Caco-2 (cell line): ENCODE data around the gene IPMK. TPM values are rescaled to one million over a fixed set of nuclear protein-coding genes. Genes with fewer than 3 reads are reported as not detected.
A peak's percentile ranks its signal among the peaks of the same experiment; 100 is the strongest.

ENCODE experiments used
- BruUV-seq: library from RNA; stranded (reverse); fragments of 400-500 nt; replicated peaks from 2 replicates; lab custom pipeline; 2021; lab: Mats Ljungman, UMichigan
- CTCF ChIA-PET: fragments of 300-600 bp; sonication (Branson Sonifier 250); formaldehyde crosslinking; loops from one replicate; lab custom pipeline; 2022; ENCODE audit warnings: antibody characterized with exemption; lab: Charles Lee
- POLR2A ChIA-PET: fragments of 300-600 bp; sonication (Branson Sonifier 250); formaldehyde crosslinking; loops from one replicate; lab custom pipeline; 2022; ENCODE audit warnings: antibody characterized with exemption; lab: Charles Lee
- DNase-seq, 2 experiments: peaks; one replicate each; pipeline versions ENCODE4 v3.0.0 to v3.0.0-alpha.2; 2020 to 2022
- H3K27me3 ChIP-seq: replicated peaks from 2 replicates; pipeline ENCODE4 v1.6.0; 2011; ENCODE audit warnings: low read length; ENCODE audit not compliant: control insufficient read depth, insufficient read depth
- H3K36me3 ChIP-seq: 2 replicates; pipeline ENCODE4 v1.5.1; 2011; ENCODE audit warnings: low read length; ENCODE audit not compliant: control insufficient read depth, insufficient read depth
- H3K4me1 ChIP-seq: fragments of 250-450 bp; sonication (Bioruptor Pico); 2 replicates; pipeline ENCODE4 v1.5.1; 2020; ENCODE audit warnings: mild to moderate bottlenecking
- H3K4me3 ChIP-seq: 2 replicates; pipeline ENCODE4 v1.5.1; 2011; ENCODE audit warnings: low read depth, mild to moderate bottlenecking, control low read depth, low read length
- H3K9me3 ChIP-seq: fragments of 250-450 bp; sonication (Bioruptor Pico); 2 replicates; pipeline ENCODE4 v1.5.1; 2020; ENCODE audit warnings: mild to moderate bottlenecking, moderate library complexity
- H3K27ac Mint-ChIP-seq: one replicate; pipeline ENCODE4 v1.8.0; 2022; ENCODE audit warnings: mixed read lengths; ENCODE audit not compliant: unreplicated experiment
- H3K27me3 Mint-ChIP-seq: one replicate; pipeline ENCODE4 v1.8.0; 2022; ENCODE audit warnings: mixed read lengths; ENCODE audit not compliant: insufficient read depth, unreplicated experiment
- H3K36me3 Mint-ChIP-seq: one replicate; pipeline ENCODE4 v1.8.0; 2022; ENCODE audit warnings: mild to moderate bottlenecking, mixed read lengths; ENCODE audit not compliant: insufficient read depth, unreplicated experiment
- H3K4me1 Mint-ChIP-seq: one replicate; pipeline ENCODE4 v1.8.0; 2022; ENCODE audit warnings: low read depth, mixed read lengths; ENCODE audit not compliant: unreplicated experiment
- H3K4me3 Mint-ChIP-seq: one replicate; pipeline ENCODE4 v1.8.0; 2022; ENCODE audit warnings: mild to moderate bottlenecking, moderate library complexity, mixed read lengths; ENCODE audit not compliant: unreplicated experiment
- H3K9me3 Mint-ChIP-seq: one replicate; pipeline ENCODE4 v1.8.0; 2022; ENCODE audit warnings: mixed read lengths; ENCODE audit not compliant: unreplicated experiment
- intact Hi-C: fragments of 100-400 bp; cut with micrococcal nuclease; formaldehyde crosslinking; loops from one replicate; pipeline ENCODE4 v1.10.0; 2022; ENCODE audit not compliant: unreplicated experiment
- total RNA-seq: library from RNA; stranded (reverse); gene quantifications from 2 replicates; pipeline ENCODE4 v1.2.3, GENCODE V29; 2022
- TF ChIP-seq, protein P1 (sequence below), 2 experiments: fragments of 200-600 bp in 1 of 2; IDR thresholded peaks; 1 replicate in 1 of 2; 2 replicates in 1 of 2; pipeline versions ENCODE4 v1.5.1 to v1.8.0; 2011 to 2022; ENCODE audit warnings: antibody characterized with exemption in 1 of 2, control low read depth in 1 of 2, inconsistent platforms in 1 of 2, low read depth in 1 of 2, low read length in 1 of 2, mild to moderate bottlenecking in 1 of 2, moderate library complexity in 1 of 2; ENCODE audit not compliant: insufficient read depth in 1 of 2, severe bottlenecking in 1 of 2, unreplicated experiment in 1 of 2

The IPMK gene
- total RNA-seq, 1 experiment from 2014 or later, result 18.3 TPM

DNA sequence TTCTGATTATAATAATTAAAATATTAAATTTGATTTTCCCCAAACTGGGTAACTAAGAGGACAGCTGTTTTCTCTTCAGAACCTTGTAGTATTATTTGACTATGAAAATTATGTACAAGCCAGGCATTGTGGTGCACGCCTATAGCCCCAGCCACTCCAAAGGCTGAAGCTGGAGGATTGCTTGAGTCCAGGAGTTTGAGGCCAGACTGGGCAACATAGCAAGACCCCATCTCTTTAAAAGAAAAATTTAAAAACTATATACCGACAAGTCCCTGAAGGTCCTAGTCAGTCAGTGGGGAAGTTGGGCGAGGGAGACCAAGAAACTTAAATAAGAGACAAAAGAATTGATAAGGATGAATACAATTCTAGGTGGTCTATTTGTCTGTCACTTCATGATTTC lies 40.0 kb upstream of the IPMK start:
- TF ChIP-seq, protein P1, sequence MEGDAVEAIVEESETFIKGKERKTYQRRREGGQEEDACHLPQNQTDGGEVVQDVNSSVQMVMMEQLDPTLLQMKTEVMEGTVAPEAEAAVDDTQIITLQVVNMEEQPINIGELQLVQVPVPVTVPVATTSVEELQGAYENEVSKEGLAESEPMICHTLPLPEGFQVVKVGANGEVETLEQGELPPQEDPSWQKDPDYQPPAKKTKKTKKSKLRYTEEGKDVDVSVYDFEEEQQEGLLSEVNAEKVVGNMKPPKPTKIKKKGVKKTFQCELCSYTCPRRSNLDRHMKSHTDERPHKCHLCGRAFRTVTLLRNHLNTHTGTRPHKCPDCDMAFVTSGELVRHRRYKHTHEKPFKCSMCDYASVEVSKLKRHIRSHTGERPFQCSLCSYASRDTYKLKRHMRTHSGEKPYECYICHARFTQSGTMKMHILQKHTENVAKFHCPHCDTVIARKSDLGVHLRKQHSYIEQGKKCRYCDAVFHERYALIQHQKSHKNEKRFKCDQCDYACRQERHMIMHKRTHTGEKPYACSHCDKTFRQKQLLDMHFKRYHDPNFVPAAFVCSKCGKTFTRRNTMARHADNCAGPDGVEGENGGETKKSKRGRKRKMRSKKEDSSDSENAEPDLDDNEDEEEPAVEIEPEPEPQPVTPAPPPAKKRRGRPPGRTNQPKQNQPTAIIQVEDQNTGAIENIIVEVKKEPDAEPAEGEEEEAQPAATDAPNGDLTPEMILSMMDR (IDR thresholded peaks at IDR 0.05; ENCODE audit: insufficient read depth in 1 of 2, low read depth in 1 of 2, low read length in 1 of 2, severe bottlenecking in 1 of 2, unreplicated experiment in 1 of 2), result no peak
- no peaks in the 10 kb centered on the region for H3K9me3 ChIP-seq
- H3K9me3 Mint-ChIP-seq, result no peaks in the 10 kb centered on the region
- H3K4me3 Mint-ChIP-seq, result no peak overlapping the region
- no peaks in the 10 kb centered on the region for H3K27me3 ChIP-seq
- H3K4me3 ChIP-seq, result no peak overlapping the region
- H3K27ac Mint-ChIP-seq, result no peak overlapping the region
- POLR2A ChIA-PET, result no interaction called here
- BruUV-seq, result no TSS peak
- intact Hi-C loops, result no loop called here
- peaks cover 3% of the 10 kb centered on the region for H3K27me3 Mint-ChIP-seq
- DNase-seq, result no peak
- H3K4me1 Mint-ChIP-seq, result peaks cover 10% of the 10 kb centered on the region
- CTCF ChIA-PET, result no interaction called here
- H3K4me1 ChIP-seq, result peaks cover 13% of the 10 kb centered on the region; the same call in 1 of the 2 replicates
- H3K36me3 Mint-ChIP-seq, result no peaks in the 10 kb centered on the region
- H3K36me3 ChIP-seq, result no peaks in the 10 kb centered on the region

DNA sequence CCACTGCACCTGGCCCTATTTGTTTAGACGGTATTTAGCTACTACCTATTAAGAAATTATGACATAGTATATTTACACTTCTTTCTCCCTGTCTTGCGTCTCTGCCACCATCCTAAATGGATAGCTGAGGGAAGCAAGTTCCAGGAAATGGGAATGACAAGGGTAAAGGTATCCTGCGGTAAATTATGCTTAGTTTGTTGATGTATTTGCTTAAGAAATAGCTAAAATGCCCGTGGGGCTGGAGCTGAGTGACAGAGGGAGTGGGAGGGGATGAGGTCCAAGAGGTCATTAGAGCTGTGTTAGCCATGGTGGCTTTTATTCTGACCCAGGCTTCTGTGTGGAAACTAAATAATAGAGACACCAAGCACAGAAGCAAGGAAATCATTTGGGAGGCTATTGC lies 38.1 kb upstream of the IPMK start:
- no peaks in the 10 kb centered on the region for H3K9me3 ChIP-seq
- no peak overlapping the region for H3K27ac Mint-ChIP-seq
- H3K4me1 Mint-ChIP-seq, result peaks cover 18% of the 10 kb centered on the region
- H3K36me3 ChIP-seq, result no peaks in the 10 kb centered on the region
- TF ChIP-seq, protein P1 (IDR thresholded peaks at IDR 0.05; ENCODE audit: insufficient read depth in 1 of 2, low read depth in 1 of 2, low read length in 1 of 2, severe bottlenecking in 1 of 2, unreplicated experiment in 1 of 2), result no peak
- CTCF ChIA-PET, result interaction anchor here (0.6 to 1.8 kb wide), 3 partner anchors 80 to 133 kb away, joined by 3 to 12 read pairs (median 4); partner anchors contain the start of gene TFAM
- peak; percentile 61 to 71 for DNase-seq
- no TSS peak for BruUV-seq
- H3K9me3 Mint-ChIP-seq, result no peaks in the 10 kb centered on the region
- peaks cover 13% of the 10 kb centered on the region; the same call in 1 of the 2 replicates for H3K4me1 ChIP-seq
- no peak overlapping the region for H3K4me3 Mint-ChIP-seq
- H3K27me3 Mint-ChIP-seq, result peaks cover under 1% of the 10 kb centered on the region
- no peaks in the 10 kb centered on the region for H3K36me3 Mint-ChIP-seq
- no peaks in the 10 kb centered on the region for H3K27me3 ChIP-seq
- no peak overlapping the region for H3K4me3 ChIP-seq
- intact Hi-C loops, result no loop called here
- POLR2A ChIA-PET, result interaction anchor here (0.5 to 0.9 kb wide), 2 partner anchors 18 to 80 kb away, joined by 3 to 4 read pairs; partner anchors contain the start of gene TFAM

DNA sequence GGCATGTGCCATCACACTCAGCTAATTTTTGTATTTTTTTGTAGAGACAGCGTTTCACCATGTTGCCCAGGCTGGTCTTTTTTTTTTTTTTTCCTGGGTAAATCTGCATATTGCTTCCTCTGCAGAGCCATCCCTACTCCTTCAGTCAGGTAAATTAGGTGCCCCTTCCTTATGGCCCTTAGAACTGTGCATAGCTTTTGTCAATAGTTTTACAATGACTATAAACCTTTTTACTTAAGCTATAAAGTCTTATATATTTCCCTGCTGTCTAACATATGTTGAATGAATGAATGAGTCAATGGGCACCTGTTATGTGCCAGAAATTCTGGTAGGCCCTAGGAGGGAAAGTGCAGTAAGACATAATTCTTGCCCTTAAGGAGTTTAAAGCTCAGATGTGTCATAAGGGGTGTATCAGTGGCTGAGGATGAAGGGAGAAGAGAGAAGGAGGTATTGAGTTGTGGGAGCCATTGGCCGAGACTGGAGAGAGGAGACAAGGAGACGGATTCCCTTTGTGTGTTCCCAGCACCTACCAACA lies 36.5 kb upstream of the IPMK start:
- Histone ChIP-seq H3K27me3 (no peaks in the 10 kb centered on the region), H3K9me3 (no peaks in the 10 kb centered on the region), H3K4me3 (no peak overlapping the region), H3K4me1 (peaks cover 22% of the 10 kb centered on the region), H3K36me3 (no peaks in the 10 kb centered on the region)
- Mint-ChIP-seq H3K4me1 (peaks cover 18% of the 10 kb centered on the region), H3K36me3 (no peaks in the 10 kb centered on the region), H3K4me3 (no peak overlapping the region), H3K27me3 (no peaks in the 10 kb centered on the region), H3K9me3 (no peaks in the 10 kb centered on the region), H3K27ac (no peak overlapping the region)
- intact Hi-C loops, result no loop called here
- DNase-seq, result no peak
- ChIA-PET POLR2A (no interaction called here), CTCF (no interaction called here)
- no TSS peak for BruUV-seq
- TF ChIP-seq, protein P1 (IDR thresholded peaks at IDR 0.05; ENCODE audit: insufficient read depth in 1 of 2, low read depth in 1 of 2, low read length in 1 of 2, severe bottlenecking in 1 of 2, unreplicated experiment in 1 of 2), result no peak
